GM23248 (cell line): ENCODE data around the gene CIRBP. TPM values are rescaled to one million over a fixed set of nuclear protein-coding genes. Genes with fewer than 3 reads are reported as not detected.

ENCODE experiments used
- DNase-seq: peaks from one replicate; pipeline ENCODE4 v3.0.0-alpha.2; 2015
- H2AFZ ChIP-seq: fragments of 200-600 bp; sonication (generic); 2 replicates; pipeline ENCODE4 v1.6.1; 2016; ENCODE audit warnings: antibody characterized with exemption
- H3F3A ChIP-seq: fragments of 200-600 bp; sonication (generic); 2 replicates; pipeline ENCODE4 v1.6.1; 2016; ENCODE audit warnings: mild to moderate bottlenecking, antibody characterized with exemption, mixed run types; ENCODE audit not compliant: insufficient read depth
- H3K27ac ChIP-seq: fragments of 200-600 bp; sonication (generic); 2 replicates; pipeline ENCODE4 v1.5.1; 2016; ENCODE audit warnings: mild to moderate bottlenecking
- H3K27me3 ChIP-seq: fragments of 200-600 bp; sonication (generic); replicated peaks from 2 replicates; pipeline ENCODE4 v1.6.1; 2016; ENCODE audit warnings: mild to moderate bottlenecking; ENCODE audit not compliant: insufficient read depth
- H3K36me3 ChIP-seq: fragments of 200-600 bp; sonication (generic); 2 replicates; pipeline ENCODE4 v1.6.1; 2016; ENCODE audit warnings: low read depth, mild to moderate bottlenecking
- H3K4me1 ChIP-seq: fragments of 200-600 bp; sonication (generic); 2 replicates; pipeline ENCODE4 v1.6.1; 2016; ENCODE audit warnings: mild to moderate bottlenecking; ENCODE audit not compliant: insufficient read depth
- H3K4me2 ChIP-seq: fragments of 200-600 bp; sonication (generic); one replicate; pipeline ENCODE4 v1.6.1; 2016; ENCODE audit warnings: mild to moderate bottlenecking; ENCODE audit not compliant: unreplicated experiment
- H3K4me3 ChIP-seq: fragments of 200-600 bp; sonication (generic); 2 replicates; pipeline ENCODE4 v1.5.1; 2016; ENCODE audit warnings: mild to moderate bottlenecking
- H3K79me2 ChIP-seq: fragments of 200-600 bp; sonication (generic); 2 replicates; pipeline ENCODE4 v1.6.1; 2016; ENCODE audit warnings: mild to moderate bottlenecking; ENCODE audit not compliant: insufficient read depth
- H3K9ac ChIP-seq: fragments of 200-600 bp; sonication (generic); 2 replicates; pipeline ENCODE4 v1.6.1; 2016; ENCODE audit warnings: mild to moderate bottlenecking
- H3K9me2 ChIP-seq: fragments of 200-600 bp; sonication (generic); 2 replicates; pipeline ENCODE4 v1.6.1; 2016; ENCODE audit warnings: mixed run types, mild to moderate bottlenecking, moderate library complexity; ENCODE audit not compliant: insufficient read depth
- H3K9me3 ChIP-seq: fragments of 200-600 bp; sonication (generic); one replicate; pipeline ENCODE4 v1.6.1; 2017; ENCODE audit warnings: low read depth
- H4K20me1 ChIP-seq: fragments of 200-600 bp; sonication (generic); 2 replicates; pipeline ENCODE4 v1.6.0; 2016; ENCODE audit not compliant: insufficient read depth
- EZH2 ChIP-seq: fragments of 200-600 bp; sonication (generic); IDR thresholded peaks from 2 replicates; pipeline ENCODE4 v1.6.1; 2018; ENCODE audit warnings: antibody characterized with exemption, mild to moderate bottlenecking; ENCODE audit not compliant: insufficient read depth, poor library complexity, severe bottlenecking
- EZH2phosphoT487 ChIP-seq: fragments of 200-600 bp; sonication (generic); IDR thresholded peaks from 2 replicates; pipeline ENCODE4 v1.6.1; 2018; ENCODE audit warnings: antibody characterized with exemption, moderate library complexity, mild to moderate bottlenecking, low read depth; ENCODE audit not compliant: insufficient read depth
- WGBS, 2 experiments: methylation state at CpG; one replicate each; pipeline ENCODE4 v1.1.6; 2015 to 2017; ENCODE audit warnings: low lambda C conversion rate in 2 of 2, low coverage in 1 of 2; ENCODE audit errors: missing lambda C conversion rate in 2 of 2; 5-methylcytosine and 5-hydroxymethylcytosine counted together
- in situ Hi-C: fragments of 300-500 bp; cut with MboI; formaldehyde crosslinking; loops from 2 replicates; pipeline ENCODE4 v1.15.0; 2020
- polyA plus RNA-seq: library from polyadenylated mRNA; unstranded; fragments of >200 nt; fragmentation: Nextera tagmentation; extraction: Ambion mirVana; gene quantifications from 2 replicates; pipeline ENCODE4 v1.2.1, GENCODE V29; 2016
- total RNA-seq: library from RNA; depleted of rRNA; stranded (reverse); fragments of >200 nt; shearing (Covaris generic); gene quantifications from 2 replicates; pipeline ENCODE4 v1.2.3, GENCODE V29; 2014

The CIRBP gene
- total and polyA plus RNA-seq, 2 experiments from 2014 or later: 185 to 392 TPM

GRCh38 chr19:1229924-1230782, 39.0 kb upstream of the CIRBP start:
- H3K9ac ChIP-seq: no peak overlapping the region
- H3F3A ChIP-seq: 0 out of 2 replicates have a peak, but pooled peaks cover 5% of the 10 kb centered on the region
- H3K27ac ChIP-seq: no peak overlapping the region
- H3K79me2 ChIP-seq: no peaks in the 10 kb centered on the region
- WGBS, 2 experiments: 82 to 90% methylated on average over 19 to 60 of the region's 61 CpGs
- in situ Hi-C loops: no loop called here
- no peak overlapping the region for H3K4me2 ChIP-seq
- no peaks in the 10 kb centered on the region for H3K27me3 ChIP-seq
- no peak overlapping the region for H2AFZ ChIP-seq
- no peaks in the 10 kb centered on the region for H3K4me1 ChIP-seq
- no peak for TF ChIP-seq EZH2
- no peak for TF ChIP-seq EZH2phosphoT487
- H3K9me2 ChIP-seq: no peaks in the 10 kb centered on the region
- H3K36me3 ChIP-seq: 0 out of 2 replicates have a peak, but pooled peaks cover 3% of the 10 kb centered on the region
- no peaks in the 10 kb centered on the region for H3K9me3 ChIP-seq
- no peak overlapping the region for H3K4me3 ChIP-seq
- H4K20me1 ChIP-seq: no peaks in the 10 kb centered on the region
- no peak for DNase-seq

GRCh38 chr19:1230783-1231489, 38.2 kb upstream of the CIRBP start:
- no peak overlapping the region for H3K4me2 ChIP-seq
- H2AFZ ChIP-seq: no peak overlapping the region
- no peaks in the 10 kb centered on the region for H3K9me3 ChIP-seq
- H3K9ac ChIP-seq: no peak overlapping the region
- no peaks in the 10 kb centered on the region for H3K9me2 ChIP-seq
- no peak for DNase-seq
- H3K79me2 ChIP-seq: no peaks in the 10 kb centered on the region
- 0 out of 2 replicates have a peak, but pooled peaks cover 3% of the 10 kb centered on the region for H3K36me3 ChIP-seq
- WGBS, 2 experiments: 84 to 87% methylated on average over 20 to 37 of the region's 38 CpGs
- in situ Hi-C loops: no loop called here
- H3K4me1 ChIP-seq: 0 out of 2 replicates have a peak, but pooled peaks cover under 1% of the 10 kb centered on the region
- H3K4me3 ChIP-seq: no peak overlapping the region
- no peak overlapping the region for H3K27ac ChIP-seq
- 0 out of 2 replicates have a peak, but pooled peaks cover 5% of the 10 kb centered on the region for H3F3A ChIP-seq
- no peaks in the 10 kb centered on the region for H4K20me1 ChIP-seq
- TF ChIP-seq EZH2: no peak
- no peak for TF ChIP-seq EZH2phosphoT487
- no peaks in the 10 kb centered on the region for H3K27me3 ChIP-seq

GRCh38 chr19:1231729-1232637, 37.1 kb upstream of the CIRBP start:
- H3K27ac ChIP-seq: no peak overlapping the region
- 0 out of 2 replicates have a peak, but pooled peaks cover 5% of the 10 kb centered on the region for H3F3A ChIP-seq
- H3K4me3 ChIP-seq: no peak overlapping the region
- H3K9ac ChIP-seq: no peak overlapping the region
- H4K20me1 ChIP-seq: no peaks in the 10 kb centered on the region
- in situ Hi-C loops: no loop called here
- no peak overlapping the region for H2AFZ ChIP-seq
- H3K9me3 ChIP-seq: no peaks in the 10 kb centered on the region
- H3K4me1 ChIP-seq: 0 out of 2 replicates have a peak, but pooled peaks cover 5% of the 10 kb centered on the region
- no peaks in the 10 kb centered on the region for H3K27me3 ChIP-seq
- H3K36me3 ChIP-seq: 0 out of 2 replicates have a peak, but pooled peaks cover 3% of the 10 kb centered on the region
- H3K9me2 ChIP-seq: no peaks in the 10 kb centered on the region
- WGBS, 2 experiments: 85 to 88% methylated on average over 12 to 15 of the region's 15 CpGs
- H3K4me2 ChIP-seq: no peak overlapping the region
- H3K79me2 ChIP-seq: no peaks in the 10 kb centered on the region
- no peak for DNase-seq
- TF ChIP-seq EZH2phosphoT487 (no peak), EZH2 (no peak)
